Ishikawa (cell line): ENCODE measurements around the gene CEBPG.

ENCODE experiments used
- CEBPB ChIP-seq: IDR thresholded peaks from 2 replicates; pipeline ENCODE4 v1.6.1; 2012
- CREB1 ChIP-seq: IDR thresholded peaks from 2 replicates; pipeline ENCODE4 v1.6.1; 2012; ENCODE audit warnings: low read depth
- EGR1 ChIP-seq: IDR thresholded peaks from 2 replicates; pipeline ENCODE4 v1.6.1; 2012
- EP300 ChIP-seq: IDR thresholded peaks from 2 replicates; pipeline ENCODE4 v1.6.1; 2012; ENCODE audit warnings: borderline replicate concordance
- FOXM1 ChIP-seq: IDR thresholded peaks from 2 replicates; pipeline ENCODE4 v1.6.1; 2012; ENCODE audit warnings: low read depth, borderline replicate concordance
- NFIC ChIP-seq: IDR thresholded peaks from 2 replicates; pipeline ENCODE4 v1.6.1; 2012
- RAD21 ChIP-seq: IDR thresholded peaks from 2 replicates; pipeline ENCODE4 v1.6.1; 2012; ENCODE audit warnings: low read depth
- TAF1 ChIP-seq: IDR thresholded peaks from 2 replicates; pipeline ENCODE4 v1.6.1; 2012; ENCODE audit warnings: low read depth, mild to moderate bottlenecking
- TCF12 ChIP-seq: IDR thresholded peaks from 2 replicates; pipeline ENCODE4 v1.6.1; 2012; ENCODE audit warnings: low read depth
- TEAD4 ChIP-seq: IDR thresholded peaks from 2 replicates; pipeline ENCODE4 v1.6.1; 2012
- YY1 ChIP-seq: IDR thresholded peaks from 2 replicates; pipeline ENCODE4 v1.6.1; 2012; ENCODE audit warnings: low read depth
- TF ChIP-seq, protein P1 (sequence below): IDR thresholded peaks from 2 replicates; pipeline ENCODE4 v1.6.1; 2012; ENCODE audit warnings: low read depth, mild to moderate bottlenecking
- TF ChIP-seq, protein P2 (sequence below): IDR thresholded peaks from 2 replicates; pipeline ENCODE4 v1.6.1; 2012

DNA sequence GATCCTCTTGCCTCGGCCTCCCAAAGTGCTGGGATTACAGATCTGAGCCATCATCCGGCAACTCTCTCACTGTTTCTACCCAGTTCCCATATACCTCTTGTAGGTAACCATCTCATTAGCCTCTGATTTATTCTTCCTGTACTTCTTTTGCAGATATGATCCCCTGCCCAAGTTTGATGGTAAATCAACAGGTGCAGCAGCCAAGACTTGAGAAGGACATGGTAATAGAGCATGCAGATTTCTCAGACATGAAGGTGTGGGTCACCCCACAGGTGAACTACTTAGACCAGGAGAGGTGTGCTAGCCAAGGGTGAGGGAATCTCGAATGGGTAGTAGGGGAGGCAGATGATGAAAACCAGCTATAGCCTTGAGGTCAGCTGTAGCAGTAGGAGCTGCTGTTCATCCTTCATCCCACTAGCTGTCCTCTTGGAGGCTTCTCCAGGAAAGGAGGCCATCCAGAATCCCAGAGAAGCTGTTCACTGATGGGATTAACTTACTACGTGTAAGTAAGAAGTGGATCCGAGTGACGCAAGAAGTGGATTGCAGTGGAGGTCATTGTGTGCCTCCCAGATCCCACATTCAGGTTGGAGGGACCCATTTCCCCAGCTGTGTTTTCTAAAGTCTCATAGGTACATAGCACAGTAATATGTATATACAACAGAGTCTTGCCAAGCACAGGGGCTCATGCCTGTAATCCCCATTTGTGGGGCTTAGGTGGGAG, 10.8 kb upstream of the CEBPG start:
- TF ChIP-seq RAD21: no peak
- TF ChIP-seq, protein P1, sequence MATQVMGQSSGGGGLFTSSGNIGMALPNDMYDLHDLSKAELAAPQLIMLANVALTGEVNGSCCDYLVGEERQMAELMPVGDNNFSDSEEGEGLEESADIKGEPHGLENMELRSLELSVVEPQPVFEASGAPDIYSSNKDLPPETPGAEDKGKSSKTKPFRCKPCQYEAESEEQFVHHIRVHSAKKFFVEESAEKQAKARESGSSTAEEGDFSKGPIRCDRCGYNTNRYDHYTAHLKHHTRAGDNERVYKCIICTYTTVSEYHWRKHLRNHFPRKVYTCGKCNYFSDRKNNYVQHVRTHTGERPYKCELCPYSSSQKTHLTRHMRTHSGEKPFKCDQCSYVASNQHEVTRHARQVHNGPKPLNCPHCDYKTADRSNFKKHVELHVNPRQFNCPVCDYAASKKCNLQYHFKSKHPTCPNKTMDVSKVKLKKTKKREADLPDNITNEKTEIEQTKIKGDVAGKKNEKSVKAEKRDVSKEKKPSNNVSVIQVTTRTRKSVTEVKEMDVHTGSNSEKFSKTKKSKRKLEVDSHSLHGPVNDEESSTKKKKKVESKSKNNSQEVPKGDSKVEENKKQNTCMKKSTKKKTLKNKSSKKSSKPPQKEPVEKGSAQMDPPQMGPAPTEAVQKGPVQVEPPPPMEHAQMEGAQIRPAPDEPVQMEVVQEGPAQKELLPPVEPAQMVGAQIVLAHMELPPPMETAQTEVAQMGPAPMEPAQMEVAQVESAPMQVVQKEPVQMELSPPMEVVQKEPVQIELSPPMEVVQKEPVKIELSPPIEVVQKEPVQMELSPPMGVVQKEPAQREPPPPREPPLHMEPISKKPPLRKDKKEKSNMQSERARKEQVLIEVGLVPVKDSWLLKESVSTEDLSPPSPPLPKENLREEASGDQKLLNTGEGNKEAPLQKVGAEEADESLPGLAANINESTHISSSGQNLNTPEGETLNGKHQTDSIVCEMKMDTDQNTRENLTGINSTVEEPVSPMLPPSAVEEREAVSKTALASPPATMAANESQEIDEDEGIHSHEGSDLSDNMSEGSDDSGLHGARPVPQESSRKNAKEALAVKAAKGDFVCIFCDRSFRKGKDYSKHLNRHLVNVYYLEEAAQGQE: no peak
- TF ChIP-seq TEAD4: no peak
- TF ChIP-seq CREB1: no peak
- TF ChIP-seq TAF1: no peak
- no peak for TF ChIP-seq FOXM1
- no peak for TF ChIP-seq EP300
- no peak for TF ChIP-seq CEBPB
- no peak for TF ChIP-seq TCF12
- TF ChIP-seq NFIC: no peak
- TF ChIP-seq YY1: no peak
- TF ChIP-seq EGR1: no peak
- TF ChIP-seq, protein P2, sequence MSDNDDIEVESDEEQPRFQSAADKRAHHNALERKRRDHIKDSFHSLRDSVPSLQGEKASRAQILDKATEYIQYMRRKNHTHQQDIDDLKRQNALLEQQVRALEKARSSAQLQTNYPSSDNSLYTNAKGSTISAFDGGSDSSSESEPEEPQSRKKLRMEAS: no peak
